DOHH2 (cell line): Measurements from ENCODE around the gene TBX3.

Source experiments
- EZH2phosphoT487 ChIP-seq: fragments of 200-600 bp; sonication (generic); IDR thresholded peaks from 2 replicates; pipeline ENCODE4 v1.6.1; 2017; ENCODE audit warnings: borderline replicate concordance, mild to moderate bottlenecking, antibody characterized with exemption, low read length, moderate library complexity, mixed read lengths
- TF ChIP-seq, protein P1 (sequence below): fragments of 200-600 bp; sonication (generic); IDR thresholded peaks from one replicate; pipeline ENCODE4 v1.5.1; 2014; ENCODE audit warnings: antibody characterized with exemption, mild to moderate bottlenecking, low read depth, low read length; ENCODE audit not compliant: poor library complexity, severe bottlenecking

DNA sequence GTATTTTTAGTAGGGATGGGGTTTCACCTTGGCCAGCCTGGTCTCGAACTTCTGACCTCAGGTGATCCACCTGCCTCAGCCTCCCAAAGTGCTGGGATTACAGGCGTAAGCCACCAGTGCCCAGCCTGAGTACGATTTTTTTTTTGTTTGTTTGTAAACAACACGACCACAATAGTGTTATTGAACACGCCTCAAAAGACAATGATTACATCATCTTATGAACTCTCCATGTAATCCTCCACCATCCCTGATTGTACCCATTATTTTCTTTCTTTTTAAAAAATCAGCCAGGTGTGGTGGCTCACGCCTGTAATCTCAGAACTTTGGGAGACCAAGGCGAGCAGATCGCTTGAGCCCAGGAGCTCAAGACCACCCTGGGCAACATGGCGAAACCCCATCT is 25.1 kb upstream of the TBX3 start:
- TF ChIP-seq, protein P1, sequence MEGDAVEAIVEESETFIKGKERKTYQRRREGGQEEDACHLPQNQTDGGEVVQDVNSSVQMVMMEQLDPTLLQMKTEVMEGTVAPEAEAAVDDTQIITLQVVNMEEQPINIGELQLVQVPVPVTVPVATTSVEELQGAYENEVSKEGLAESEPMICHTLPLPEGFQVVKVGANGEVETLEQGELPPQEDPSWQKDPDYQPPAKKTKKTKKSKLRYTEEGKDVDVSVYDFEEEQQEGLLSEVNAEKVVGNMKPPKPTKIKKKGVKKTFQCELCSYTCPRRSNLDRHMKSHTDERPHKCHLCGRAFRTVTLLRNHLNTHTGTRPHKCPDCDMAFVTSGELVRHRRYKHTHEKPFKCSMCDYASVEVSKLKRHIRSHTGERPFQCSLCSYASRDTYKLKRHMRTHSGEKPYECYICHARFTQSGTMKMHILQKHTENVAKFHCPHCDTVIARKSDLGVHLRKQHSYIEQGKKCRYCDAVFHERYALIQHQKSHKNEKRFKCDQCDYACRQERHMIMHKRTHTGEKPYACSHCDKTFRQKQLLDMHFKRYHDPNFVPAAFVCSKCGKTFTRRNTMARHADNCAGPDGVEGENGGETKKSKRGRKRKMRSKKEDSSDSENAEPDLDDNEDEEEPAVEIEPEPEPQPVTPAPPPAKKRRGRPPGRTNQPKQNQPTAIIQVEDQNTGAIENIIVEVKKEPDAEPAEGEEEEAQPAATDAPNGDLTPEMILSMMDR, result no peak
- TF ChIP-seq EZH2phosphoT487, result no peak
